Measurements from ENCODE around the gene RPL14. TPM values are rescaled to one million over a fixed set of nuclear protein-coding genes. Genes with fewer than 3 reads are reported as not detected.

The RPL14 gene
- total RNA-seq, 2 experiments from 2014 or later, result 2,924 to 2,949 TPM

- H3K36me3 Mint-ChIP-seq, result no peaks in the 10 kb centered on the region
- no peak overlapping the region for H3K4me3 Mint-ChIP-seq
- H3K27ac Mint-ChIP-seq, result no peak overlapping the region
- H3K27me3 Mint-ChIP-seq, result no peaks in the 10 kb centered on the region
- no peaks in the 10 kb centered on the region for H3K9me3 Mint-ChIP-seq
- peaks cover 7% of the 10 kb centered on the region for H3K4me1 Mint-ChIP-seq (ENCODE audit: low read depth)
- POLR2A ChIA-PET, result no interaction called here
- intact Hi-C loops (cut with micrococcal nuclease), result no loop called here
- DNase-seq, result no peak
- CTCF ChIA-PET, result interaction anchor here (0.5 kb wide), 1 partner anchor 182 kb away, joined by 3 read pairs; no protein-coding TSS in a partner anchor
Measured at GRCh38 chr3:40499952-40500351, 42.8 kb downstream of the RPL14 start.

- peaks cover 17% of the 10 kb centered on the region for H3K4me1 Mint-ChIP-seq (ENCODE audit: low read depth)
- no peak overlapping the region for H3K4me3 Mint-ChIP-seq
- ChIA-PET CTCF (no interaction called here), POLR2A (no interaction called here)
- no peaks in the 10 kb centered on the region for H3K9me3 Mint-ChIP-seq
- no peaks in the 10 kb centered on the region for H3K36me3 Mint-ChIP-seq
- H3K27me3 Mint-ChIP-seq, result no peaks in the 10 kb centered on the region
- DNase-seq, result no peak
- H3K27ac Mint-ChIP-seq, result no peak overlapping the region
- intact Hi-C loops (cut with micrococcal nuclease), result no loop called here
Measured at GRCh38 chr3:40502034-40502433, 44.9 kb downstream of the RPL14 start.

- intact Hi-C loops (cut with micrococcal nuclease), result loop anchor here (1.0 to 2.0 kb wide), 2 partner anchors 24 to 168 kb away; no protein-coding TSS in a partner anchor
- POLR2A ChIA-PET, result interaction anchor here (0.8 to 1.0 kb wide), 3 partner anchors 28 to 48 kb away, joined by 3 to 4 read pairs (median 3); partner anchors contain the start of gene ZNF619
- CTCF ChIA-PET, result interaction anchor here (0.9 to 1.3 kb wide), 3 partner anchors 11 to 182 kb away, joined by 3 to 4 read pairs (median 4); partner anchors contain the start of gene ZNF619
- no peak overlapping the region for H3K27ac Mint-ChIP-seq
- peak; percentile 44 for DNase-seq
- H3K9me3 Mint-ChIP-seq, result no peaks in the 10 kb centered on the region
- no peaks in the 10 kb centered on the region for H3K27me3 Mint-ChIP-seq
- H3K4me1 Mint-ChIP-seq (ENCODE audit: low read depth), result peaks cover 17% of the 10 kb centered on the region
- peak overlapping the region; percentile 91 for H3K4me3 Mint-ChIP-seq
- peaks cover 4% of the 10 kb centered on the region for H3K36me3 Mint-ChIP-seq
Measured at GRCh38 chr3:40504636-40505430, 47.7 kb downstream of the RPL14 start.

- ChIA-PET POLR2A (interaction anchor here (0.8 to 1.1 kb wide), 4 partner anchors 28 to 49 kb away, joined by 3 to 4 read pairs (median 3); partner anchors contain the start of gene ZNF619), CTCF (interaction anchor here (0.6 to 1.3 kb wide), 6 partner anchors 12 to 183 kb away, joined by 3 to 4 read pairs (median 4); partner anchors contain the start of genes ZNF619 and ZNF621)
- intact Hi-C loops (cut with micrococcal nuclease), result loop anchor here (1.0 to 2.0 kb wide), 2 partner anchors 18 to 25 kb away; partner anchors contain the start of gene ZNF621
- no peaks in the 10 kb centered on the region for H3K27me3 Mint-ChIP-seq
- no peaks in the 10 kb centered on the region for H3K9me3 Mint-ChIP-seq
- peaks cover 7% of the 10 kb centered on the region for H3K36me3 Mint-ChIP-seq
- H3K27ac Mint-ChIP-seq, result peak within 1 kb of the TSS; percentile 72
- H3K4me3 Mint-ChIP-seq, result peak within 1 kb of the TSS; percentile 91
- DNase-seq, result peak; percentile 59
- peaks cover 17% of the 10 kb centered on the region for H3K4me1 Mint-ChIP-seq (ENCODE audit: low read depth)
Measured at GRCh38 chr3:40505599-40506462, 48.7 kb downstream of the RPL14 start, which contains the start of gene ZNF620. ZNF620 (plus strand) TSS chr3:40506039; CDS start chr3:40506353, 314 bp downstream.

DNA sequence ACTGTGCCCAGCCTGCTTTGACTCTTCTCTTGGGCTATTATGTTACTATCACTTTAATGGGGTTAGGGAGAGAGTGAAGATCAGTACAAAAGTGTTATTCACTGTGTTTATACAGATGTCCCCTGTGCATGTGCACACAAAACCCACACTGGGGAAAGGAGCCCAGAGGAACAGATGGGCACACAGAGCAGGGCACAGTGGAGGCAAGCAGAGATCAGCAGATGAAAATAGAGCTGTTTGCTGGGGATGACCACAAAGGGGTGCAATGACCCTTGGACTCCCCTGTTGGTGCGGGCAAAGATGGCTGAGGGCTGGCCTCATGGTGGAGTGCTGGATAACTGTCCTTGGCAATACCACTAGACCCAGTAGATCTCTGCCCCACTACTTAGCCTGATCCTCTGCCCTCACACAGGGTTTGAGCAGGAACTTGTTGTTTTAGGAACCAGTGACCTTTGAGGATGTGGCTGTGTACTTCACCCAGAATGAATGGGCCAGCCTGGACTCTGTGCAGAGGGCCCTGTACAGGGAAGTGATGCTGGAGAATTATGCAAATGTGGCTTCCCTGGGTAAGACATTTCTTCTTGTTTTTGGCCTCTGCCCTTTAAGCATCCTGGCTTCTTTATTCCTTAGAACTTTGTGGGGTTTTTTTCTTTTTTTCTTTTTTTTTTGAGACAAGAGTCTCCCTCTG is 54.0 kb downstream of the RPL14 start:
- intact Hi-C loops (cut with micrococcal nuclease), result no loop called here
- Mint-ChIP-seq H3K27me3 (no peaks in the 10 kb centered on the region), H3K27ac (no peak overlapping the region), H3K9me3 (no peaks in the 10 kb centered on the region), H3K4me3 (no peak overlapping the region), H3K36me3 (peaks cover 29% of the 10 kb centered on the region), H3K4me1 (ENCODE audit: low read depth) (peaks cover 7% of the 10 kb centered on the region)
- POLR2A ChIA-PET, result no interaction called here
- DNase-seq, result no peak
- CTCF ChIA-PET, result no interaction called here

DNA sequence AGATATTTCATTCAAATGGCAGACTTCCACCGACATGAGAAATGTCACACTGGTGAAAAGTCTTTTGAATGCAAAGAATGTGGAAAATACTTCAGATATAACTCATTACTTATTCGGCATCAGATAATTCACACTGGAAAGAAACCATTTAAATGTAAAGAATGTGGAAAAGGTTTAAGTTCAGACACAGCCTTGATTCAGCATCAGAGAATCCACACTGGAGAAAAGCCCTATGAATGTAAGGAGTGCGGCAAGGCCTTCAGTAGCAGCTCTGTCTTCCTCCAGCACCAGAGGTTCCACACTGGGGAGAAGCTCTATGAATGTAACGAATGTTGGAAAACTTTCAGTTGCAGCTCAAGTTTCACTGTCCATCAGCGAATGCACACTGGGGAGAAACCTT is 59.1 kb downstream of the RPL14 start:
- POLR2A ChIA-PET, result no interaction called here
- no peak overlapping the region for H3K4me3 Mint-ChIP-seq

DNA sequence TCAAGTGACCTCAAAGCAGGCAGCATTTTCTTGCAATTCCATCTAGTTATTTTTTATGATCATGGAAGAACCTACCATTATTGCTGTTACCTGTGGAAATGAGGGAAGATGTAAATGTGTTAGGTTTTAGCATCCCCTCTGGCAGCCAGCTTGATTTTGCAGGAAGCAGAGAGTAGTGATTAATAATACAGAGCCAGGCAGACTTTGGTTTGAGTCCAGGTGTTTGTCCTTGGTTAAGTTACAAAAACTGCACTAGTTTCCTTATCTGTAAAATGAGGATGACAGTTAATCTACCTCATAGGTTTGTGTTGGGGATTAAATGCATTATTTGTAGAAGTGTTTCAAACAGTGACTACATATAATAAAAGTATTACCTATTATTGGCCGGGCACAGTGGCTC is 60.9 kb downstream of the RPL14 start:
- intact Hi-C loops (cut with micrococcal nuclease), result no loop called here
- POLR2A ChIA-PET, result no interaction called here

More for the DNA sequence above, 59.1 kb downstream of the RPL14 start:
- Mint-ChIP-seq H3K4me1 (ENCODE audit: low read depth) (no peaks in the 10 kb centered on the region), H3K27me3 (no peaks in the 10 kb centered on the region), H3K36me3 (peaks cover 26% of the 10 kb centered on the region), H3K9me3 (no peaks in the 10 kb centered on the region), H3K27ac (no peak overlapping the region)
- DNase-seq, result no peak
- CTCF ChIA-PET, result no interaction called here
- intact Hi-C loops (cut with micrococcal nuclease), result no loop called here

More for the DNA sequence above, 60.9 kb downstream of the RPL14 start:
- no peak overlapping the region for H3K27ac Mint-ChIP-seq
- no peak overlapping the region for H3K4me3 Mint-ChIP-seq
- H3K9me3 Mint-ChIP-seq, result no peaks in the 10 kb centered on the region
- H3K4me1 Mint-ChIP-seq (ENCODE audit: low read depth), result no peaks in the 10 kb centered on the region
- DNase-seq, result no peak
- H3K27me3 Mint-ChIP-seq, result no peaks in the 10 kb centered on the region
- H3K36me3 Mint-ChIP-seq, result peaks cover 16% of the 10 kb centered on the region
- CTCF ChIA-PET, result interaction anchor here (0.6 kb wide), 1 partner anchor 10 kb away, joined by 4 read pairs; no protein-coding TSS in a partner anchor

Other genes with a start within 250 kb of the RPL14 start
- gene EIF1B, start 147.6 kb upstream of the RPL14 start, total RNA-seq, result 10 to 100 TPM; 48.6 to 51.0 TPM
- not detected for gene ENTPD3, start 70.2 kb upstream of the RPL14 start, total RNA-seq
- 1 to 10 TPM; 7.4 to 8.3 TPM for gene ZNF619, start 19.8 kb downstream of the RPL14 start, total RNA-seq
- gene ZNF620, start 48.7 kb downstream of the RPL14 start, total RNA-seq, result 1 to 10 TPM; 2.9 to 3.7 TPM
- 10 to 100 TPM; 19.7 to 22.3 TPM for gene ZNF621, start 67.6 kb downstream of the RPL14 start, total RNA-seq

Data from activated CD4-positive, alpha-beta memory T cell treated with anti-CD3 and anti-CD28 coated beads for 36 hours (primary cell).